SK-N-SH (cell line): ENCODE results near the gene ZNF106. TPM values are rescaled to one million over a fixed set of nuclear protein-coding genes. Genes with fewer than 3 reads are reported as not detected.

ENCODE experiments used
- CTCF ChIA-PET: fragments of 300-600, 350-600 bp; formaldehyde crosslinking; extraction: SDS; loops from one replicate; lab custom pipeline; 2021; lab: Yijun Ruan, JAX
- POLR2A ChIA-PET: fragments of 350-600 bp; sonication (Branson Sonifier 250); formaldehyde crosslinking; extraction: SDS; loops from one replicate; lab custom pipeline; 2020; ENCODE audit warnings: antibody characterized with exemption, inconsistent platforms; lab: Yijun Ruan, JAX
- DNase-seq: peaks from one replicate; pipeline ENCODE4 v3.0.0; 2012
- H2AFZ ChIP-seq: fragments of 200-600 bp; sonication (generic); 2 replicates; pipeline ENCODE4 v1.8.1; 2016; ENCODE audit warnings: antibody characterized with exemption, mild to moderate bottlenecking, low read depth
- H3F3A ChIP-seq: fragments of 200-600 bp; sonication (generic); replicated peaks from 2 replicates; pipeline ENCODE3; 2016; ENCODE audit warnings: antibody characterized with exemption, mild to moderate bottlenecking; ENCODE audit not compliant: insufficient read depth
- H3K27ac ChIP-seq, 2 experiments: fragments of 200-500 bp in 1 of 2; fragments of 200-600 bp in 1 of 2; sonication (Bioruptor generic) in 1 of 2; sonication (generic), shearing (Covaris generic) in 1 of 2; 2 replicates each; pipeline versions ENCODE4 v1.5.1 to v1.6.1; 2014 to 2016; ENCODE audit warnings: low read depth in 2 of 2, inconsistent platforms in 1 of 2, low read length in 1 of 2, mild to moderate bottlenecking in 1 of 2, mixed read lengths in 1 of 2
- H3K27me3 ChIP-seq: fragments of 200-600 bp; sonication (generic), shearing (Covaris generic); 2 replicates; pipeline ENCODE4 v1.6.1; 2016; ENCODE audit warnings: mixed run types; ENCODE audit not compliant: insufficient read depth
- H3K36me3 ChIP-seq, 2 experiments: fragments of 200-500 bp in 1 of 2; fragments of 200-600 bp in 1 of 2; sonication (Bioruptor generic) in 1 of 2; sonication (generic) in 1 of 2; replicated peaks in 1 of 2; 2 replicates each; pipeline versions ENCODE3 to v1.5.1; 2014 to 2016; ENCODE audit warnings: low read length in 1 of 2, mild to moderate bottlenecking in 1 of 2; ENCODE audit not compliant: insufficient read depth in 2 of 2, control insufficient read depth in 1 of 2
- H3K4me1 ChIP-seq, 2 experiments: fragments of 200-500 bp in 1 of 2; fragments of 200-600 bp in 1 of 2; sonication (Bioruptor generic) in 1 of 2; sonication (generic), shearing (Covaris generic) in 1 of 2; 2 replicates each; pipeline versions ENCODE4 v1.5.1 to v1.6.1; 2014 to 2016; ENCODE audit warnings: low read depth in 1 of 2, low read length in 1 of 2, mixed run types in 1 of 2; ENCODE audit not compliant: insufficient read depth in 2 of 2, control insufficient read depth in 1 of 2
- H3K4me2 ChIP-seq: fragments of 200-600 bp; sonication (generic), shearing (Covaris generic); 2 replicates; pipeline ENCODE4 v1.6.1; 2017; ENCODE audit warnings: mixed run types
- H3K4me3 ChIP-seq, 2 experiments: fragments of 200-500 bp in 1 of 2; fragments of 200-600 bp in 1 of 2; sonication (Bioruptor generic) in 1 of 2; sonication (generic), shearing (Covaris generic) in 1 of 2; 2 replicates each; pipeline versions ENCODE4 v1.5.1 to v1.8.1; 2014 to 2016; ENCODE audit warnings: low read depth in 2 of 2, inconsistent platforms in 1 of 2, low read length in 1 of 2, mild to moderate bottlenecking in 1 of 2, mixed read lengths in 1 of 2, moderate library complexity in 1 of 2
- H3K79me2 ChIP-seq: fragments of 200-600 bp; sonication (generic); 2 replicates; pipeline ENCODE4 v1.8.1; 2017; ENCODE audit warnings: mild to moderate bottlenecking; ENCODE audit not compliant: insufficient read depth
- H3K9ac ChIP-seq: fragments of 200-600 bp; sonication (generic); 2 replicates; pipeline ENCODE4 v1.6.1; 2017; ENCODE audit warnings: mixed run types
- H3K9me2 ChIP-seq: fragments of 200-600 bp; sonication (generic); 2 replicates; pipeline ENCODE4 v1.6.1; 2017; ENCODE audit warnings: mixed run types
- H3K9me3 ChIP-seq: fragments of 200-600 bp; sonication (generic); 2 replicates; pipeline ENCODE4 v1.6.1; 2017; ENCODE audit warnings: mixed run types, mild to moderate bottlenecking, moderate library complexity
- H4K20me1 ChIP-seq: fragments of 200-600 bp; sonication (generic); 2 replicates; pipeline ENCODE4 v1.6.1; 2017; ENCODE audit warnings: mild to moderate bottlenecking, mixed run types; ENCODE audit not compliant: insufficient read depth
- CHD2 ChIP-seq: fragments of 150-350 bp; IDR thresholded peaks from 2 replicates; pipeline ENCODE4 v1.6.1; 2018; ENCODE audit warnings: low read length; ENCODE audit not compliant: partially characterized antibody
- ELF1 ChIP-seq: IDR thresholded peaks from 2 replicates; pipeline ENCODE4 v1.4.0; 2012
- EP300 ChIP-seq, 2 experiments: IDR thresholded peaks; 2 replicates each; pipeline versions ENCODE4 v1.4.0 to v1.6.1; 2012; ENCODE audit warnings: borderline replicate concordance in 1 of 2, low read depth in 1 of 2, low read length in 1 of 2
- FOSL2 ChIP-seq: IDR thresholded peaks from 2 replicates; pipeline ENCODE4 v1.4.0; 2012; ENCODE audit warnings: low read depth, mild to moderate bottlenecking, moderate library complexity, borderline replicate concordance
- FOXJ3 ChIP-seq: sonication (generic); formaldehyde crosslinking; IDR thresholded peaks from 2 replicates; pipeline ENCODE4 v1.5.1; 2020; ENCODE audit warnings: mild to moderate bottlenecking, missing genetic modification reagents
- GABPA ChIP-seq: IDR thresholded peaks from 2 replicates; pipeline ENCODE4 v1.4.0; 2012; ENCODE audit warnings: low read depth, mild to moderate bottlenecking
- MEF2A ChIP-seq: IDR thresholded peaks from 2 replicates; pipeline ENCODE4 v1.4.0; 2012; ENCODE audit warnings: low read depth, borderline replicate concordance
- MXI1 ChIP-seq: IDR thresholded peaks from 2 replicates; pipeline ENCODE4 v1.6.1; 2012; ENCODE audit warnings: mild to moderate bottlenecking, low read depth, low read length, improper control_type of control experiment
- NFIC ChIP-seq: IDR thresholded peaks from 2 replicates; pipeline ENCODE4 v1.4.0; 2012; ENCODE audit warnings: borderline replicate concordance
- RAD21 ChIP-seq: IDR thresholded peaks from 2 replicates; pipeline ENCODE4 v1.6.1; 2012; ENCODE audit warnings: mild to moderate bottlenecking, low read length
- RCOR1 ChIP-seq: fragments of 150-350 bp; IDR thresholded peaks from 2 replicates; pipeline ENCODE4 v1.6.1; 2017; ENCODE audit warnings: antibody characterized with exemption, low read length
- RXRA ChIP-seq: IDR thresholded peaks from 2 replicates; pipeline ENCODE4 v1.4.0; 2012; ENCODE audit warnings: low read depth, mild to moderate bottlenecking, borderline replicate concordance
- TEAD4 ChIP-seq: IDR thresholded peaks from 2 replicates; pipeline ENCODE4 v1.4.0; 2012; ENCODE audit warnings: mild to moderate bottlenecking, borderline replicate concordance; ENCODE audit not compliant: insufficient read depth
- USF2 ChIP-seq: fragments of 150-350 bp; IDR thresholded peaks from 2 replicates; pipeline ENCODE4 v1.6.1; 2017; ENCODE audit warnings: antibody characterized with exemption, low read length, low read depth, borderline replicate concordance
- ZBTB33 ChIP-seq: IDR thresholded peaks from 2 replicates; pipeline ENCODE4 v1.4.0; 2012; ENCODE audit warnings: low read depth, borderline replicate concordance
- WGBS: methylation state at CpG from one replicate; pipeline ENCODE4 v1.1.6; 2017; ENCODE audit warnings: low lambda C conversion rate; 5-methylcytosine and 5-hydroxymethylcytosine counted together
- polyA plus RNA-seq, 3 experiments: library from polyadenylated mRNA; depleted of rRNA; stranded (reverse); fragments of >200 nt; gene quantifications; 2 replicates each; pipeline ENCODE4 v1.2.3, GENCODE V29; 2012

Gene ZNF106
- polyA plus RNA-seq, 1 of the 3 experiments (the other 2 are of a cell fraction) = 8.9 TPM

GRCh38 chr15:42411884-42412283, 79.1 kb downstream of the ZNF106 start:
- Histone ChIP-seq H4K20me1 (no peaks in the 10 kb centered on the region), H3K36me3 (peaks cover 32 to 40% of the 10 kb centered on the region in 2 experiments), H3K9ac (no peak overlapping the region), H3K27me3 (no peaks in the 10 kb centered on the region), H3K27ac (no peak overlapping the region), H2AFZ (no peak overlapping the region), H3K4me3 (no peak overlapping the region), H3K79me2 (no peaks in the 10 kb centered on the region), H3F3A (peaks cover 8% of the 10 kb centered on the region), H3K4me2 (no peak overlapping the region), H3K9me3 (no peaks in the 10 kb centered on the region), H3K4me1 (no peaks in the 10 kb centered on the region; a peak in 1 of 4 replicates), H3K9me2 (no peaks in the 10 kb centered on the region)
- ChIA-PET POLR2A (no interaction called here), CTCF (no interaction called here)
- 98% methylated on average over 5 of the region's 7 CpGs for WGBS
- no peak for TF ChIP-seq ELF1
- TF ChIP-seq FOXJ3 (CRISPR knock-in tag) = no peak
- TF ChIP-seq RXRA = no peak
- no peak for TF ChIP-seq MEF2A
- TF ChIP-seq USF2 = no peak
- TF ChIP-seq RCOR1 = no peak
- TF ChIP-seq MXI1 = no peak
- no peak for TF ChIP-seq ZBTB33
- TF ChIP-seq RAD21 = no peak
- DNase-seq = no peak

GRCh38 chr15:42409011-42409410, 81.9 kb downstream of the ZNF106 start:
- H4K20me1 ChIP-seq = no peaks in the 10 kb centered on the region
- no peak overlapping the region for H2AFZ ChIP-seq
- H3K79me2 ChIP-seq = no peaks in the 10 kb centered on the region
- no peak overlapping the region for H3K9ac ChIP-seq
- ChIA-PET POLR2A (no interaction called here), CTCF (interaction anchor here (0.7 to 1.0 kb wide), 2 partner anchors 62 to 317 kb away, joined by 3 to 4 read pairs; no protein-coding TSS in a partner anchor)
- peaks cover 2% of the 10 kb centered on the region for H3F3A ChIP-seq
- no peak overlapping the region for H3K27ac ChIP-seq
- H3K4me2 ChIP-seq = no peak overlapping the region
- 80% methylated on average over 8 of the region's 9 CpGs for WGBS
- no peaks in the 10 kb centered on the region for H3K9me3 ChIP-seq
- no peaks in the 10 kb centered on the region for H3K27me3 ChIP-seq
- peaks cover 12 to 21% of the 10 kb centered on the region in 2 experiments for H3K36me3 ChIP-seq
- DNase-seq = no peak
- TF ChIP-seq RAD21 (no peak), GABPA (no peak), NFIC (no peak), EP300 (IDR thresholded peaks at IDR 0.05; ENCODE audit: borderline replicate concordance in 1 of 2, low read depth in 1 of 2, low read length in 1 of 2) (no peak), MEF2A (no peak), CHD2 (no peak), FOSL2 (no peak), TEAD4 (no peak)
- H3K9me2 ChIP-seq = no peaks in the 10 kb centered on the region
- H3K4me3 ChIP-seq = no peak overlapping the region
- no peaks in the 10 kb centered on the region; a peak in 1 of 4 replicates for H3K4me1 ChIP-seq
